ENCODE measurements around the gene NTSR1. TPM values are rescaled to one million over a fixed set of nuclear protein-coding genes. Genes with fewer than 3 reads are reported as not detected.
A peak's percentile ranks its signal among the peaks of the same experiment; 100 is the strongest.

Gene NTSR1
- total and polyA plus RNA-seq, 2 of the 13 experiments (the other 11 are each of a cell fraction or from before 2014, with no cell fraction given): 0.09 to 0.12 TPM

DNA sequence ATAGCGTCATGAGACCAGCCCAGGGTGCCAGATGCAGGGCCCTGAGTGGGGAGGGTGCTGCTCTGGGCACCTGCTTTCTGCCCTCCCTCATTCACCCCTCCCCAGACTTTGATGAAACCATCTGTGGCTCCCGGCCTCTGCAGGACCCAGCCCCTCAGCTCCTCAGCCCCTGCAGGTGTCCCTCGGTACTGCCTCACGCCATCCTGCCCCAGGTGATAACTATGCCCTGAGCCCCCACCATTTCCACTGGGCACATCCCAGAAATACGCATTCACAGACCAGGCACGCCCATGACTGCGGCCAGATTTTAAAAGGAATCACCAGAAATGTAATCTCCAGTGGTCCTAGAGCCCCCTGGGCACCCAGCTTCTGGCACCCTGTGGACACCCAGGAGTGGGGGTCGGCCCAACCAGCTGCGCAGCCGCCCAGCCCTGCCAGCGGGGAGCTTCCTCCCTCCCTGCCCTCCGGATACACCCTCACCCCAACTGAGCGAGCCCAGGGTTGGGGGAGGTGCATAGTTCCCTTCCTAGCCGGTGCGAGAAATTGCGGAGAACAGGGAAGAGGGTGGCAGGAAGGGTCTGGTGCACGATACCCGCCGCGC is 615 bp upstream of the NTSR1 start:
- intact Hi-C loops (cut with micrococcal nuclease; ENCODE audit: unreplicated experiment) (no loop called here), in situ Hi-C loops (cut with HindIII; ENCODE audit: extremely low pct_ligation_motif_present, low pct_unique_long_range_greater_than_20kb) (no loop called here)
- FAIRE-seq (no peak), DNase-seq (ENCODE audit: low spot score) (no peak), ATAC-seq (peak; percentile 71)
- WGBS (ENCODE audit: low lambda C conversion rate): 31% methylated on average over 17 of the region's 20 CpGs
- Histone ChIP-seq H2AFZ (ENCODE audit: low read length) (no peak overlapping the region), H3K27ac (ENCODE audit: extremely low read length, insufficient read depth, low read length) (no peak overlapping the region), H3K9me3 (ENCODE audit: low read length) (no peaks in the 10 kb centered on the region), H3K4me3 (replicated peaks in 1 of 3; ENCODE audit: insufficient read depth in 1 of 3, low read depth in 2 of 3, low read length in 3 of 3) (no peak overlapping the region), H3K9ac (ENCODE audit: insufficient read depth, low read depth, low read length) (no peak overlapping the region), H3K79me2 (ENCODE audit: insufficient read depth, low read length) (no peaks in the 10 kb centered on the region), H3K4me2 (ENCODE audit: low read depth, low read length) (no peak overlapping the region), H3K27me3 (ENCODE audit: control insufficient read depth in 1 of 2, insufficient read depth in 2 of 2, low read length in 2 of 2) (peaks cover 44 to 91% of the 10 kb centered on the region in 2 experiments), H3K4me1 (ENCODE audit: insufficient read depth, low read length) (peaks cover 8% of the 10 kb centered on the region; the same call in 1 of the 2 replicates), H3K36me3 (replicated peaks in 1 of 2; ENCODE audit: control insufficient read depth in 1 of 2, insufficient read depth in 2 of 2, low read length in 2 of 2) (no peaks in the 10 kb centered on the region), H4K20me1 (ENCODE audit: insufficient read depth, low read length) (peaks cover 8% of the 10 kb centered on the region; the same call in 1 of the 2 replicates)
- ChIA-PET CTCF (ENCODE audit: low intra/inter-chr PET ratio, low total read pairs) (no interaction called here), POLR2A (no interaction called here)
- 0 out of 2 replicates have a peak, but pooled peaks have one; percentile 3 for TF ChIP-seq STAG1 (CRISPR knock-in tag; IDR thresholded peaks at IDR 0.05)
- 0 out of 2 replicates have a peak, but pooled peaks have one; percentile 17 for TF ChIP-seq THAP9 (CRISPR knock-in tag; IDR thresholded peaks at IDR 0.05; ENCODE audit: borderline replicate concordance)
- no peak for TF ChIP-seq TFAP4 (IDR thresholded peaks at IDR 0.05; ENCODE audit: borderline replicate concordance, low read depth)
- TF ChIP-seq HNRNPL (IDR thresholded peaks at IDR 0.05; ENCODE audit: low read depth, low read length): 0 out of 2 replicates have a peak, but pooled peaks have one; percentile 19
- no peak for TF ChIP-seq ZNF629 (CRISPR knock-in tag; conservative IDR thresholded peaks at IDR 0.05)
- no TSS peak for BruUV-seq (replicated peaks)
